Vagina (tissue), 2 donors: ENCODE results near the gene DMD. TPM values are rescaled to one million over a fixed set of nuclear protein-coding genes. Genes with fewer than 3 reads are reported as not detected.
"Not testable (repeated sequence)": the region's sequence is repeated elsewhere in the genome, so short reads cannot be mapped to it uniquely, and the experiment has no call there.

Source experiments
- DNase-seq, 2 donors: peaks; one replicate each; pipeline ENCODE4 v3.0.0-alpha.2; 2017; ENCODE audit errors: extremely low spot score in 2 of 2
- H3K27ac ChIP-seq: fragments of 200-600 bp; sonication (generic); one replicate; pipeline ENCODE4 v1.5.1; 2019
- H3K27me3 ChIP-seq: fragments of 200-600 bp; sonication (generic); one replicate; pipeline ENCODE4 v1.5.1; 2019
- H3K36me3 ChIP-seq, 2 donors: fragments of 200-600 bp; sonication (generic); one replicate each; pipeline ENCODE4 v1.5.1; 2017 to 2019
- H3K4me1 ChIP-seq: fragments of 200-600 bp; sonication (generic); one replicate; pipeline ENCODE4 v1.5.1; 2019
- H3K4me3 ChIP-seq, 2 donors: fragments of 200-600 bp; sonication (generic); 1 replicate in 1 of 2; 2 replicates in 1 of 2; pipeline ENCODE4 v1.5.1; 2016 to 2019
- H3K9me3 ChIP-seq: fragments of 200-600 bp; sonication (generic); one replicate; pipeline ENCODE4 v1.5.1; 2019
- POLR2A ChIP-seq, 2 donors: fragments of 450-650 bp; IDR thresholded peaks; one replicate each; pipeline ENCODE4 v1.6.1; 2017; ENCODE audit warnings: antibody characterized with exemption in 2 of 2, mild to moderate bottlenecking in 2 of 2, moderate library complexity in 2 of 2
- POLR2AphosphoS5 ChIP-seq, 2 donors: sonication (generic); formaldehyde crosslinking; IDR thresholded peaks; one replicate each; pipeline ENCODE4 v1.9.0; 2017; ENCODE audit warnings: antibody characterized with exemption in 2 of 2, mild to moderate bottlenecking in 2 of 2, low read depth in 1 of 2; ENCODE audit not compliant: insufficient read depth in 1 of 2
- intact Hi-C: fragments of 100-400 bp; cut with DNase I; formaldehyde crosslinking; loops from one replicate; pipeline ENCODE4 v1.15.1; 2023
- total RNA-seq: library from RNA; depleted of rRNA; stranded (reverse); fragments of >200 nt; gene quantifications from one replicate; pipeline ENCODE4 v1.2.3, GENCODE V29; 2016
- TF ChIP-seq, protein P1 (sequence below), 3 experiments: fragments of 450-650 bp in 2 of 3; fragments of 200-600 bp in 1 of 3; sonication (generic) in 1 of 3; IDR thresholded peaks; one replicate each; pipeline ENCODE4 v1.5.1; 2017 to 2019; ENCODE audit warnings: antibody characterized with exemption in 3 of 3, mild to moderate bottlenecking in 2 of 3, moderate library complexity in 2 of 3

The DMD gene
- total RNA-seq, 1 donor from 2014 or later: 25.8 TPM

DNA sequence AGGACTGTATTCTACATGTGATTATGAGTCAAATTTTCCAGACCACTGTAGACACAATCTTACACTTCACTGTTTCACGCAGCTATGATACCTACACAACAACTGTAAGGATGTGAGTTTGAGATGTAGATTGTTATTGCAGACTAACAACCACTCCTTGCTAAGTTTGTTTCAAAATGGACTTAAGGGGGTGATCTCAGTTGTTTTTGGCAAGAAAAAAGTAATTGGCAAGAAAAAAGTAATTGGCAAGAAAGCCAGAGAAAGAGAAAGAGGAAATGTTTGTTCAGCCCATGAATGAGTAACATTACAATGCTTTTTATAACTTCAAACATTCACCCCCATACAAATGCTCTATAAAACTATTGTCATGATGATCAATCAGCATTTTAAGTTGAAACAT is 466.4 kb downstream of the DMD start:
- H3K36me3 ChIP-seq: no peaks in the 10 kb centered on the region
- H3K9me3 ChIP-seq: no peaks in the 10 kb centered on the region
- intact Hi-C loops: no loop called here
- no peak overlapping the region for H3K4me3 ChIP-seq
- no peaks in the 10 kb centered on the region for H3K4me1 ChIP-seq
- H3K27ac ChIP-seq: no peak overlapping the region
- no peak for DNase-seq
- H3K27me3 ChIP-seq: no peaks in the 10 kb centered on the region
- no peak for TF ChIP-seq POLR2AphosphoS5 (IDR thresholded peaks at IDR 0.05; ENCODE audit: insufficient read depth in 1 of 2, low read depth in 1 of 2)
- TF ChIP-seq POLR2A (IDR thresholded peaks at IDR 0.05): no peak
- TF ChIP-seq, protein P1, sequence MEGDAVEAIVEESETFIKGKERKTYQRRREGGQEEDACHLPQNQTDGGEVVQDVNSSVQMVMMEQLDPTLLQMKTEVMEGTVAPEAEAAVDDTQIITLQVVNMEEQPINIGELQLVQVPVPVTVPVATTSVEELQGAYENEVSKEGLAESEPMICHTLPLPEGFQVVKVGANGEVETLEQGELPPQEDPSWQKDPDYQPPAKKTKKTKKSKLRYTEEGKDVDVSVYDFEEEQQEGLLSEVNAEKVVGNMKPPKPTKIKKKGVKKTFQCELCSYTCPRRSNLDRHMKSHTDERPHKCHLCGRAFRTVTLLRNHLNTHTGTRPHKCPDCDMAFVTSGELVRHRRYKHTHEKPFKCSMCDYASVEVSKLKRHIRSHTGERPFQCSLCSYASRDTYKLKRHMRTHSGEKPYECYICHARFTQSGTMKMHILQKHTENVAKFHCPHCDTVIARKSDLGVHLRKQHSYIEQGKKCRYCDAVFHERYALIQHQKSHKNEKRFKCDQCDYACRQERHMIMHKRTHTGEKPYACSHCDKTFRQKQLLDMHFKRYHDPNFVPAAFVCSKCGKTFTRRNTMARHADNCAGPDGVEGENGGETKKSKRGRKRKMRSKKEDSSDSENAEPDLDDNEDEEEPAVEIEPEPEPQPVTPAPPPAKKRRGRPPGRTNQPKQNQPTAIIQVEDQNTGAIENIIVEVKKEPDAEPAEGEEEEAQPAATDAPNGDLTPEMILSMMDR (IDR thresholded peaks at IDR 0.05): no peak

DNA sequence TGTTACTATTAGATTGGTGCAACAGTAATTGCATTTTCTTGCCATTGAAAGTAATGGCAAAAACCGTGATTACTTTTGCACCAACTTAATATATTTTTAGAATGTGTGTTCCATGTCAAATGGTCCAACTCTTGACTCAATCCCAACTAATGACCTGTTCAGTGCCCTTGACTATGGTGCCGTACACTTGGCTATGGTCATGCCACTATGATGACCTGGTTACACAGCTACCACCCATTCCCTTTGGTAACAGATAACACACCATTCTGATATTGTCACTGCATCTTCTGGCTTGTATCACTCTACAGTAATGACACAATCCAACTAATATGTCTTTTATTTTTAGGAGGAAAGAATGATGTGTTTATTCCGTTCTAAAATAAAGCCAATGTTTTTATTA is 469.4 kb downstream of the DMD start:
- Histone ChIP-seq H3K36me3 (no peaks in the 10 kb centered on the region), H3K4me1 (no peaks in the 10 kb centered on the region), H3K27me3 (no peaks in the 10 kb centered on the region), H3K4me3 (no peak overlapping the region), H3K27ac (no peak overlapping the region), H3K9me3 (no peaks in the 10 kb centered on the region)
- DNase-seq: no peak
- intact Hi-C loops: no loop called here
- TF ChIP-seq POLR2AphosphoS5 (IDR thresholded peaks at IDR 0.05; ENCODE audit: insufficient read depth in 1 of 2, low read depth in 1 of 2): no peak
- TF ChIP-seq, protein P1 (IDR thresholded peaks at IDR 0.05): no peak
- TF ChIP-seq POLR2A (IDR thresholded peaks at IDR 0.05): no peak

- H3K27me3 ChIP-seq: no peaks in the 10 kb centered on the region
- DNase-seq: no peak
- no peaks in the 10 kb centered on the region for H3K9me3 ChIP-seq
- no peaks in the 10 kb centered on the region for H3K36me3 ChIP-seq
- H3K4me3 ChIP-seq: no peak overlapping the region
- no peak overlapping the region for H3K27ac ChIP-seq
- intact Hi-C loops: no loop called here
- H3K4me1 ChIP-seq: no peaks in the 10 kb centered on the region
- TF ChIP-seq POLR2AphosphoS5 (IDR thresholded peaks at IDR 0.05; ENCODE audit: insufficient read depth in 1 of 2, low read depth in 1 of 2) (no peak), POLR2A (IDR thresholded peaks at IDR 0.05) (no peak)
- TF ChIP-seq, protein P1 (IDR thresholded peaks at IDR 0.05): no peak
These were observed 502.8 kb downstream of the DMD start for GRCh38 chrX:32708542-32708941.

GRCh38 chrX:32705385-32705784 is 506.0 kb downstream of the DMD start:
- H3K27ac ChIP-seq, H3K36me3 ChIP-seq, H3K27me3 ChIP-seq, intact Hi-C loops, H3K4me3 ChIP-seq, H3K9me3 ChIP-seq, H3K4me1 ChIP-seq, DNase-seq: not testable (repeated sequence)

DNA sequence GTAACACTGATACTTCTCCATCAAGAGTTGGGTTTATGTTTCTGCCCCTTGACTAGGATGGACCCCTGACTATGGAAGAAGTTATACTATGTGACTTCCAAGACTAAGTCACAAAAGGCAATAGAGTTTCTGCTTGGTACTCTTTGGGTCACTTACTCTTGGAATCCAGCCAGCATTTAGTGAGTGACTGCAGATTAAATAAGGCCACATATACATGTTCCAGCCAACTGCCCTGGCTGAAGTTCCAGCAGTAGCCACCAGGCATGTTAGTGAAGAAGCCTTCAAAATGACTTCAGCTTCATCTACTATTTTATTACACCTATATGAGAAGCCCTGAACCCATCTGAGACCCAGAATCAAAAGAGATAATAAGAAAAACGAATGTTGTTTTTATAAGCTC is 524.0 kb downstream of the DMD start:
- no peak overlapping the region for H3K4me3 ChIP-seq
- intact Hi-C loops: no loop called here
- H3K4me1 ChIP-seq: no peaks in the 10 kb centered on the region
- no peak overlapping the region for H3K27ac ChIP-seq
- H3K27me3 ChIP-seq: no peaks in the 10 kb centered on the region
- no peak for DNase-seq
- H3K36me3 ChIP-seq: no peaks in the 10 kb centered on the region
- H3K9me3 ChIP-seq: no peaks in the 10 kb centered on the region
- TF ChIP-seq, protein P1 (IDR thresholded peaks at IDR 0.05): no peak
- TF ChIP-seq POLR2A (IDR thresholded peaks at IDR 0.05) (no peak), POLR2AphosphoS5 (IDR thresholded peaks at IDR 0.05; ENCODE audit: insufficient read depth in 1 of 2, low read depth in 1 of 2) (no peak)

- no peaks in the 10 kb centered on the region for H3K36me3 ChIP-seq
- no peak for TF ChIP-seq POLR2A (IDR thresholded peaks at IDR 0.05)
- intact Hi-C loops: no loop called here
- H3K4me1 ChIP-seq: no peaks in the 10 kb centered on the region
- H3K9me3 ChIP-seq: no peaks in the 10 kb centered on the region
- H3K27me3 ChIP-seq: no peaks in the 10 kb centered on the region
- DNase-seq: no peak
- H3K4me3 ChIP-seq: no peak overlapping the region
- no peak overlapping the region for H3K27ac ChIP-seq
These were observed 532.9 kb downstream of the DMD start for GRCh38 chrX:32678487-32678886.
